HepG2 (cell line): ENCODE measurements around the gene SLC38A9. TPM values are rescaled to one million over a fixed set of nuclear protein-coding genes. Genes with fewer than 3 reads are reported as not detected.

Experiments used
- ATAC-seq: fragments of 200-7000 bp; cut with Tn5 transposase; 3 replicates; pipeline ENCODE4 v1.9.1; 2020; ENCODE audit warnings: mild to moderate bottlenecking, moderate library complexity
- BruUV-seq: library from RNA; stranded (reverse); fragments of 400-500 nt; replicated peaks from 2 replicates; lab custom pipeline; 2021; lab: Mats Ljungman, UMichigan
- CTCF ChIA-PET: fragments of 300-600 bp; formaldehyde crosslinking; extraction: SDS; loops from one replicate; lab custom pipeline; 2021; ENCODE audit warnings: low total read pairs, inconsistent platforms, low intra/inter-chr PET ratio; lab: Yijun Ruan, JAX
- POLR2A ChIA-PET: fragments of 350-600 bp; sonication (Branson Sonifier 250); formaldehyde crosslinking; loops from one replicate; lab custom pipeline; 2020; ENCODE audit warnings: antibody characterized with exemption, inconsistent platforms; lab: Yijun Ruan, JAX
- DNase-seq: peaks from one replicate; pipeline ENCODE4 v3.0.0-alpha.2; 2015; ENCODE audit warnings: low spot score
- FAIRE-seq: peaks from 3 replicates; lab custom pipeline; 2011; peaks lifted over from hg19 to GRCh38; lab: Jason Lieb, UNC
- H2AFZ ChIP-seq: one replicate; pipeline ENCODE4 v1.6.1; 2011; ENCODE audit warnings: low read length, inconsistent platforms
- H3K27ac ChIP-seq: fragments of 300-600 bp; 3 replicates; pipeline ENCODE4 v1.8.0; 2011; ENCODE audit warnings: mixed run types, mild to moderate bottlenecking, mixed read lengths, low read length, inconsistent platforms; ENCODE audit not compliant: insufficient read depth; ENCODE audit errors: extremely low read length
- H3K27me3 ChIP-seq, 2 experiments: fragments of 200-600 bp in 1 of 2; 2 replicates in 1 of 2; 3 replicates in 1 of 2; pipeline versions ENCODE4 v1.6.0 to v1.8.0; 2011; ENCODE audit warnings: low read length in 2 of 2, mild to moderate bottlenecking in 2 of 2, moderate library complexity in 2 of 2, inconsistent platforms in 1 of 2; ENCODE audit not compliant: insufficient read depth in 2 of 2, control insufficient read depth in 1 of 2
- H3K36me3 ChIP-seq, 2 experiments: fragments of 200-600 bp in 1 of 2; replicated peaks in 1 of 2; 2 replicates in 1 of 2; 3 replicates in 1 of 2; pipeline versions ENCODE4 v1.5.1 to v1.8.0; 2011; ENCODE audit warnings: low read length in 2 of 2, inconsistent platforms in 1 of 2; ENCODE audit not compliant: insufficient read depth in 2 of 2, control insufficient read depth in 1 of 2
- H3K4me1 ChIP-seq: 2 replicates; pipeline ENCODE4 v1.5.1; 2012; ENCODE audit warnings: low read length, inconsistent platforms; ENCODE audit not compliant: insufficient read depth
- H3K4me2 ChIP-seq: 2 replicates; pipeline ENCODE4 v1.6.0; 2011; ENCODE audit warnings: low read depth, low read length, inconsistent platforms
- H3K4me3 ChIP-seq, 3 experiments: fragments of 200-600 bp in 1 of 3; sonication (generic), shearing (Covaris generic) in 1 of 3; replicated peaks in 1 of 3; 2 replicates each; pipeline ENCODE4 v1.5.1; 2011 to 2016; ENCODE audit warnings: low read length in 3 of 3, inconsistent platforms in 2 of 3, low read depth in 2 of 3, mild to moderate bottlenecking in 2 of 3, control low read depth in 1 of 3, mixed read lengths in 1 of 3; ENCODE audit not compliant: insufficient read depth in 1 of 3
- H3K79me2 ChIP-seq: one replicate; pipeline ENCODE4 v1.6.1; 2011; ENCODE audit warnings: low read length, inconsistent platforms; ENCODE audit not compliant: insufficient read depth
- H3K9ac ChIP-seq: 2 replicates; pipeline ENCODE4 v1.6.0; 2011; ENCODE audit warnings: mild to moderate bottlenecking, low read depth, low read length, inconsistent platforms; ENCODE audit not compliant: insufficient read depth
- H3K9me3 ChIP-seq: 2 replicates; pipeline ENCODE4 v1.5.1; 2012; ENCODE audit warnings: mild to moderate bottlenecking, low read length
- H4K20me1 ChIP-seq: 2 replicates; pipeline ENCODE4 v1.6.0; 2011; ENCODE audit warnings: inconsistent platforms, mild to moderate bottlenecking, low read length, moderate library complexity; ENCODE audit not compliant: insufficient read depth
- CREM ChIP-seq, 2 experiments: sonication (generic) in 1 of 2; formaldehyde crosslinking in 1 of 2; IDR thresholded peaks; 2 replicates each; pipeline versions ENCODE4 v1.4.0 to v1.6.1; 2016 to 2020; ENCODE audit warnings: antibody characterized with exemption in 1 of 2, mild to moderate bottlenecking in 1 of 2, missing genetic modification reagents in 1 of 2
- MAF1 ChIP-seq: sonication (generic); formaldehyde crosslinking; IDR thresholded peaks from 2 replicates; pipeline ENCODE4 v1.5.0; 2020; ENCODE audit warnings: missing genetic modification reagents, borderline replicate concordance
- MEIS1 ChIP-seq: sonication (generic); formaldehyde crosslinking; IDR thresholded peaks from 2 replicates; pipeline ENCODE4 v1.9.0; 2021; ENCODE audit warnings: mild to moderate bottlenecking, missing genetic modification reagents, moderate library complexity, borderline replicate concordance
- ZFY ChIP-seq: sonication (generic); formaldehyde crosslinking; IDR thresholded peaks from 2 replicates; pipeline ENCODE4 v1.4.0; 2020; ENCODE audit warnings: missing genetic modification reagents
- ZNF3 ChIP-seq: IDR thresholded peaks from 2 replicates; pipeline ENCODE4 v1.7.0; 2017; ENCODE audit warnings: inconsistent platforms
- ZNF850 ChIP-seq: sonication (generic); formaldehyde crosslinking; conservative IDR thresholded peaks from 2 replicates; pipeline ENCODE4 v1.9.0; 2021; ENCODE audit warnings: mild to moderate bottlenecking, missing genetic modification reagents
- WGBS: methylation state at CpG from one replicate; pipeline ENCODE4 v1.1.6; 2017; ENCODE audit warnings: low lambda C conversion rate; 5-methylcytosine and 5-hydroxymethylcytosine counted together
- in situ Hi-C: cut with HindIII; loops from 2 replicates; pipeline ENCODE4 v1.10.0; 2017; ENCODE audit warnings: low pct_unique_long_range_greater_than_20kb; ENCODE audit not compliant: extremely low pct_ligation_motif_present
- intact Hi-C: fragments of 100-400 bp; cut with micrococcal nuclease; formaldehyde crosslinking; loops from one replicate; pipeline ENCODE4 v1.10.0; 2022; ENCODE audit not compliant: unreplicated experiment
- polyA plus RNA-seq, 8 experiments: library from polyadenylated mRNA; depleted of rRNA in 3 of 8; stranded (reverse) in 7 of 8; unstranded in 1 of 8; fragments of >200 nt; fragmentation: Illumina TruSeq in 4 of 8; extraction: Trizol in 4 of 8; gene quantifications; 2 replicates each; pipeline versions ENCODE4 v1.2.1 to v1.2.3, GENCODE V29; 2011 to 2016; ENCODE audit warnings: low read depth in 4 of 8, missing spikeins in 1 of 8, mixed read lengths in 1 of 8; ENCODE audit not compliant: insufficient read depth in 1 of 8
- total RNA-seq, 5 experiments: library from RNA; depleted of rRNA; stranded (reverse); fragments of >200 nt; fragmentation: Illumina TruSeq; extraction: Trizol; gene quantifications; 2 replicates each; pipeline ENCODE4 v1.2.3, GENCODE V29; 2016; ENCODE audit warnings: low read depth in 1 of 5

The SLC38A9 gene
- total and polyA plus RNA-seq, 2 of the 13 experiments (the other 11 are each of a cell fraction or from before 2014, with no cell fraction given) = 19.3 to 36.0 TPM

DNA sequence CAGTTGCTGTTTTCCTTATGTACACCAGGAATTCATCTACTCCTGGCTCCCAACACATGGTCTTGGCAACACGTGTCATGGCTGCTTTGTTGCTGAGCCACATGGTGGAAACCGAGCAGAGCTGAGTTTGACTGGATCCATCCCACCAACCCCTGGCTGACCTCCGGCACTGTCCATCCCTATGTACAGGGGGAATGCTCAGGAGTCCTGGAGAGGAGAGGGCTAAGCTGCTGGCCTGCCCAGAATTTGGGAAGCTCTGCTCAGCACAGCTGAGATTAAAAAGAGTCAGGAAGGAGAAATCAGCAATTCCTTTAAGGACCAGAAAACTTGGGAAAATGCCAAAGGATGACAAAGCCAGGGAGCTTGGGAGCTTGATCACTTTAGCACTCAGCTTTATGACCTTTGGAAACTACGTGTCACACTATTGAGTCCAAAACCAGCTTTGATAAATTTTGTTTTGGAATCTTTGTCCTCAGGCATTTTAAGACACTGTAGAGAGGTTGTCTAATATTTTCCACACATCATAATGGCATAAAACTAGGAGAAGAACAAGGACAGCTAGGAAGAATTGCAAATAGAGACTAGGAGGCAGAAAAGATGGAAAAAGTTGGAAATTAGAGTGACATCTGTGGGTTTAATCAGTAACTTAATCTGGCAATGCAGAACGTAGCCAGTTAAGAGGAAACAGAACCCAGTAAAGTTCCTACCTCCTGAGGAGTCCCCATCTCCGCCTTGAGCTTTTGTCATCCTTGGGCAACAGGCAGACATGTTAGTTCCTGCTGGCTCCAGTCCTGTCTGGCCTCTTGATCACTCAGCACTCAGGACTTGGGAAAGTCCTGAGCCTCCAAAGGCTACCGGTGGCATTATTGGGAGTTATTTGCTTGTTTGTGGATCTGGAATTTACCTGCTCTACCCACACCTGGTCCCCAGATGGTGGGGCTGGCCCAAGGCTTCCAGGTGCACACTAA lies 114.8 kb downstream of the SLC38A9 start:
- no peak overlapping the region for H3K27ac ChIP-seq

DNA sequence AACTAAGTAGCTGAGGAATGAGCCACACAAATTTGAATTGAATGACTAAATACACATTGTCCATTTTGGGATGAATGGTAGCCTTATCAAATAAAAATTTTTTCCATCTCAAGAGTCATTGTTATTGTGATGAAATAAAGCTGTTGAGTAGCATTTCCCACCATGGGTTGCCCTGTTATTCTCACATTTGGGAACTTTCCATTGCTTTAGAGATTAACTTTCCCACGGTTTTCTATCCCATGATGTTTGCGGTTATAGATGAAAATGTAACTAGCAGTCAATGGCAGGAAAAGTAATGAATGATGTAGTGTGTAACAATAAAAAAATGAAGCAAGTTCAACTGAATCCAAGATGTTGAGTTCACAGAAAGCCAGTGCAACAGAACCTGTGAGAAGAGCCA lies 117.5 kb downstream of the SLC38A9 start:
- H3K36me3 ChIP-seq = no peaks in the 10 kb centered on the region
- no peak overlapping the region for H3K4me3 ChIP-seq
- no peaks in the 10 kb centered on the region for H4K20me1 ChIP-seq
- H3K4me1 ChIP-seq = peaks cover 18% of the 10 kb centered on the region
- 84% methylated on average over 2 of the region's 2 CpGs for WGBS
- no peaks in the 10 kb centered on the region for H3K9me3 ChIP-seq
- H2AFZ ChIP-seq = no peak overlapping the region
- no peaks in the 10 kb centered on the region for H3K79me2 ChIP-seq
- no peak overlapping the region for H3K9ac ChIP-seq
- H3K27ac ChIP-seq = no peak overlapping the region
- DNase-seq = no peak
- intact Hi-C loops = no loop called here
- H3K4me2 ChIP-seq = no peak overlapping the region
- FAIRE-seq = no peak
- H3K27me3 ChIP-seq = no peaks in the 10 kb centered on the region
- ATAC-seq = no peak
- TF ChIP-seq MAF1 (no peak), ZNF3 (CRISPR knock-in tag) (no peak)
- BruUV-seq = no TSS peak
- POLR2A ChIA-PET = no interaction called here
- in situ Hi-C loops = no loop called here
- CTCF ChIA-PET = no interaction called here

More for the DNA sequence above, 114.8 kb downstream of the SLC38A9 start:
- no peak; the same call in 2 of the 3 replicates for ATAC-seq
- FAIRE-seq = no peak
- Histone ChIP-seq H3K27me3 (no peaks in the 10 kb centered on the region; a peak in 1 of 5 replicates), H3K4me2 (no peak overlapping the region), H3K4me1 (peaks cover 43% of the 10 kb centered on the region), H3K4me3 (no peak overlapping the region), H3K9ac (no peak overlapping the region), H3K79me2 (no peaks in the 10 kb centered on the region), H4K20me1 (no peaks in the 10 kb centered on the region), H3K9me3 (no peaks in the 10 kb centered on the region), H3K36me3 (no peaks in the 10 kb centered on the region), H2AFZ (no peak overlapping the region)
- TF ChIP-seq ZFY (CRISPR knock-in tag) = no peak
- TF ChIP-seq ZNF850 (CRISPR knock-in tag) = no peak
- no peak for TF ChIP-seq CREM (IDR thresholded peaks at IDR 0.05)
- TF ChIP-seq CREM (CRISPR knock-in tag; IDR thresholded peaks at IDR 0.05) = no peak
- no peak for TF ChIP-seq MEIS1
- ChIA-PET POLR2A (no interaction called here), CTCF (no interaction called here)
- intact Hi-C loops (no loop called here), in situ Hi-C loops (no loop called here)
- BruUV-seq = no TSS peak
- 42% methylated on average over 7 of the region's 7 CpGs for WGBS
- DNase-seq = no peak
